Measurements from ENCODE around the gene PCDHGA8. TPM values are rescaled to one million over a fixed set of nuclear protein-coding genes. Genes with fewer than 3 reads are reported as not detected.
"Not testable (repeated sequence)": the region's sequence is repeated elsewhere in the genome, so short reads cannot be mapped to it uniquely, and the experiment has no call there.

The PCDHGA8 gene
- total RNA-seq, 2 experiments from 2014 or later: not detected

DNA sequence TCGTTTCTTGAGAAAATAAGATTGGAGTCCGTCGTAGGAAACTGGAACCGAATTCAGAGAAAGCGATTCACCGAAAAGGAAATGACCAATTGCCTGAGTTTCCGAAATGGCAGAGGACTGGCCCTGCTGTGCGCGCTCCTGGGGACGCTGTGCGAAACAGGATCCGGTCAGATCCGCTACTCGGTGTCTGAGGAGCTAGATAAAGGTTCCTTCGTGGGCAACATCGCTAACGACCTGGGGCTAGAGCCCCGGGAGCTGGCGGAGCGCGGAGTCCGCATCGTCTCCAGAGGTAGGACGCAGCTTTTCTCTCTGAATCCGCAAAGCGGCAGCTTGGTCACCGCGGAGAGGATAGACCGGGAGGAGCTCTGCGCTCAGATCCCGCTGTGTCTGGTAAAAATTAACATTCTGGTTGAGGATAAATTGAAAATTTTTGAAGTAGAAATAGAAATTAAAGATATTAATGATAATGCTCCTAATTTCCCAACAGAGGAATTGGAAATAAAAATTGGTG lies 48.4 kb upstream of the PCDHGA8 start:
- H3K27me3 Mint-ChIP-seq: peaks cover 87% of the 10 kb centered on the region
- H3K36me3 Mint-ChIP-seq (ENCODE audit: low read depth): peaks cover 41% of the 10 kb centered on the region
- H3K27me3 ChIP-seq (ENCODE audit: control insufficient read depth in 1 of 2, insufficient read depth in 2 of 2, low read length in 2 of 2): peaks cover 59 to 61% of the 10 kb centered on the region in 2 experiments
- H3K36me3 ChIP-seq (ENCODE audit: insufficient read depth, low read length): no peaks in the 10 kb centered on the region
- POLR2A ChIA-PET: interaction anchor here (1.1 kb wide), 1 partner anchor 24 kb away, joined by 5 read pairs; the partner anchor contains the start of gene TAF7
- ATAC-seq (ENCODE audit: poor library complexity) (no peak), DNase-seq (no peak)
- intact Hi-C loops (cut with DNase I, micrococcal nuclease): no loop called here
- H3K9me3 Mint-ChIP-seq: peaks cover 18% of the 10 kb centered on the region
- no peak overlapping the region for H3K27ac ChIP-seq (ENCODE audit: low read depth in 1 of 2, low read length in 2 of 2)
- H3K4me3 Mint-ChIP-seq: peak overlapping the region; percentile 27
- no peaks in the 10 kb centered on the region for H3K4me1 Mint-ChIP-seq (ENCODE audit: low read depth)
- H3K9me3 ChIP-seq (ENCODE audit: control insufficient read depth in 1 of 2, insufficient read depth in 1 of 2, low read length in 2 of 2): peaks cover 34 to 53% of the 10 kb centered on the region in 2 experiments
- TF ChIP-seq CTCF (IDR thresholded peaks at IDR 0.05): no peak
- H3K27ac Mint-ChIP-seq: no peak overlapping the region
- no peaks in the 10 kb centered on the region for H3K4me1 ChIP-seq (ENCODE audit: insufficient read depth, low read length)
- CTCF ChIA-PET: interaction anchor here (1.5 kb wide), 1 partner anchor 220 kb away, joined by 4 read pairs; no protein-coding TSS in a partner anchor
- peak overlapping the region; percentile 9 for H3K4me3 ChIP-seq (ENCODE audit: low read length)

DNA sequence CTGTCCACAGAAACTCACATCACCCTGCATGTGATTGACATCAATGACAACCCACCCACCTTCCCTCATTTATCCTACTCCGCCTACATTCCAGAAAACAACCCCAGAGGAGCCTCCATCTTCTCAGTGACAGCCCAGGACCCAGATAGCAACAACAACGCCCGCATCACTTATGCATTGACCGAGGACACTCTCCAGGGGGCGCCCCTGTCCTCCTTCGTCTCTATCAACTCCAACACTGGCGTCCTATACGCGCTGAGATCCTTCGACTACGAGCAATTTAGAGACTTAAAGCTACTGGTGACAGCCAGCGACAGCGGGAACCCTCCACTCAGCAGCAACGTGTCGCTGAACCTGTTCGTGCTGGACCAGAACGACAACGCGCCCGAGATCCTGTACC lies 47.1 kb upstream of the PCDHGA8 start:
- H3K4me3 Mint-ChIP-seq: no peak overlapping the region
- no peak overlapping the region for H3K27ac Mint-ChIP-seq
- H3K36me3 Mint-ChIP-seq (ENCODE audit: low read depth): peaks cover 44% of the 10 kb centered on the region
- peaks cover 55 to 65% of the 10 kb centered on the region in 2 experiments for H3K27me3 ChIP-seq (ENCODE audit: control insufficient read depth in 1 of 2, insufficient read depth in 2 of 2, low read length in 2 of 2)
- no peaks in the 10 kb centered on the region for H3K4me1 Mint-ChIP-seq (ENCODE audit: low read depth)
- POLR2A ChIA-PET: no interaction called here
- no peak for TF ChIP-seq CTCF (IDR thresholded peaks at IDR 0.05)
- CTCF ChIA-PET: no interaction called here
- no peak overlapping the region for H3K27ac ChIP-seq (ENCODE audit: low read depth in 1 of 2, low read length in 2 of 2)
- H3K9me3 ChIP-seq (ENCODE audit: control insufficient read depth in 1 of 2, insufficient read depth in 1 of 2, low read length in 2 of 2): peaks cover 28 to 47% of the 10 kb centered on the region in 2 experiments
- H3K9me3 Mint-ChIP-seq: peaks cover 19% of the 10 kb centered on the region
- no peaks in the 10 kb centered on the region for H3K36me3 ChIP-seq (ENCODE audit: insufficient read depth, low read length)
- intact Hi-C loops (cut with DNase I, micrococcal nuclease): no loop called here
- no peak for DNase-seq
- H3K4me1 ChIP-seq (ENCODE audit: insufficient read depth, low read length): peaks cover 2% of the 10 kb centered on the region
- H3K4me3 ChIP-seq (ENCODE audit: low read length): no peak overlapping the region
- H3K27me3 Mint-ChIP-seq: peaks cover 90% of the 10 kb centered on the region
- ATAC-seq (ENCODE audit: poor library complexity): no peak

DNA sequence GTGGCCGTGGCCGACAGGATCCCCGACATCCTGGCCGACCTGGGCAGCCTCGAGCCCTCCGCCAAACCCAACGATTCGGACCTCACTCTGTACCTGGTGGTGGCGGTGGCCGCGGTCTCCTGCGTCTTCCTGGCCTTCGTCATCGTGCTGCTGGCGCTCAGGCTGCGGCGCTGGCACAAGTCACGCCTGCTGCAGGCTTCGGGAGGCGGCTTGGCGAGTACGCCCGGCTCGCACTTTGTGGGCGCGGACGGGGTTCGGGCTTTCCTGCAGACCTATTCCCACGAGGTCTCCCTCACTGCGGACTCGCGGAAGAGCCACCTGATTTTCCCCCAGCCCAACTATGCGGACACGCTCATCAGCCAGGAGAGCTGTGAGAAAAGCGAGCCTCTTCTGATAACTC lies 46.4 kb upstream of the PCDHGA8 start:
- H3K27me3 Mint-ChIP-seq: peaks cover 94% of the 10 kb centered on the region
- H3K27ac ChIP-seq (ENCODE audit: low read depth in 1 of 2, low read length in 2 of 2); H3K4me3 ChIP-seq (ENCODE audit: low read length); intact Hi-C loops (cut with DNase I, micrococcal nuclease); DNase-seq; H3K36me3 ChIP-seq (ENCODE audit: insufficient read depth, low read length); H3K4me1 Mint-ChIP-seq (ENCODE audit: low read depth); CTCF ChIA-PET; H3K4me1 ChIP-seq (ENCODE audit: insufficient read depth, low read length); H3K4me3 Mint-ChIP-seq; ATAC-seq (ENCODE audit: poor library complexity); POLR2A ChIA-PET; H3K27ac Mint-ChIP-seq: not testable (repeated sequence)
- peaks cover 43% of the 10 kb centered on the region for H3K36me3 Mint-ChIP-seq (ENCODE audit: low read depth)
- Histone ChIP-seq H3K27me3 (ENCODE audit: control insufficient read depth in 1 of 2, insufficient read depth in 2 of 2, low read length in 2 of 2) (peaks cover 60 to 72% of the 10 kb centered on the region in 2 experiments), H3K9me3 (ENCODE audit: control insufficient read depth in 1 of 2, insufficient read depth in 1 of 2, low read length in 2 of 2) (peaks cover 33 to 45% of the 10 kb centered on the region in 2 experiments)
- H3K9me3 Mint-ChIP-seq: peaks cover 21% of the 10 kb centered on the region
